ENCODE results near the gene BMP8A. TPM values are rescaled to one million over a fixed set of nuclear protein-coding genes. Genes with fewer than 3 reads are reported as not detected.
A peak's percentile ranks its signal among the peaks of the same experiment; 100 is the strongest.

BMP8A gene
- total RNA-seq, 1 experiment from 2014 or later: 0.11 TPM

- POLR2A ChIA-PET (ENCODE audit: unreplicated experiment): no interaction called here
- Histone ChIP-seq H2AFZ (ENCODE audit: low read length) (no peak overlapping the region), H4K20me1 (ENCODE audit: low read length) (no peaks in the 10 kb centered on the region), H3K9me3 (ENCODE audit: low read length) (no peaks in the 10 kb centered on the region), H3K9me2 (replicated peaks; ENCODE audit: low read length) (no peaks in the 10 kb centered on the region), H3K36me3 (ENCODE audit: low read depth, low read length) (no peaks in the 10 kb centered on the region), H3K4me1 (ENCODE audit: insufficient read depth, low read length) (no peaks in the 10 kb centered on the region), H3K4me2 (ENCODE audit: low read length) (no peak overlapping the region), H3K79me2 (ENCODE audit: low read length) (no peaks in the 10 kb centered on the region), H3K4me3 (ENCODE audit: low read length) (no peak overlapping the region), H3K9ac (ENCODE audit: low read length) (no peak overlapping the region), H3F3A (ENCODE audit: low read length, unreplicated experiment) (no peaks in the 10 kb centered on the region), H3K27ac (ENCODE audit: low read length) (no peak overlapping the region), H3K27me3 (ENCODE audit: low read length) (no peaks in the 10 kb centered on the region)
- TF ChIP-seq EZH2 (IDR thresholded peaks at IDR 0.05; ENCODE audit: low read length, unreplicated experiment): no peak
- TF ChIP-seq EZH2phosphoT487 (IDR thresholded peaks at IDR 0.05; ENCODE audit: borderline replicate concordance, low read length): no peak
- TF ChIP-seq, protein P1, sequence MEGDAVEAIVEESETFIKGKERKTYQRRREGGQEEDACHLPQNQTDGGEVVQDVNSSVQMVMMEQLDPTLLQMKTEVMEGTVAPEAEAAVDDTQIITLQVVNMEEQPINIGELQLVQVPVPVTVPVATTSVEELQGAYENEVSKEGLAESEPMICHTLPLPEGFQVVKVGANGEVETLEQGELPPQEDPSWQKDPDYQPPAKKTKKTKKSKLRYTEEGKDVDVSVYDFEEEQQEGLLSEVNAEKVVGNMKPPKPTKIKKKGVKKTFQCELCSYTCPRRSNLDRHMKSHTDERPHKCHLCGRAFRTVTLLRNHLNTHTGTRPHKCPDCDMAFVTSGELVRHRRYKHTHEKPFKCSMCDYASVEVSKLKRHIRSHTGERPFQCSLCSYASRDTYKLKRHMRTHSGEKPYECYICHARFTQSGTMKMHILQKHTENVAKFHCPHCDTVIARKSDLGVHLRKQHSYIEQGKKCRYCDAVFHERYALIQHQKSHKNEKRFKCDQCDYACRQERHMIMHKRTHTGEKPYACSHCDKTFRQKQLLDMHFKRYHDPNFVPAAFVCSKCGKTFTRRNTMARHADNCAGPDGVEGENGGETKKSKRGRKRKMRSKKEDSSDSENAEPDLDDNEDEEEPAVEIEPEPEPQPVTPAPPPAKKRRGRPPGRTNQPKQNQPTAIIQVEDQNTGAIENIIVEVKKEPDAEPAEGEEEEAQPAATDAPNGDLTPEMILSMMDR (conservative IDR thresholded peaks at IDR 0.05; ENCODE audit: low read depth, low read length): no peak
- ATAC-seq: no peak
- intact Hi-C loops (cut with micrococcal nuclease): loop anchor here (10.0 kb wide), 1 partner anchor 269 kb away; no protein-coding TSS in a partner anchor
- no peak for DNase-seq
- CTCF ChIA-PET: no interaction called here
- no TSS peak for BruUV-seq (replicated peaks)
Observed at GRCh38 chr1:39533442-39533841, 42.0 kb downstream of the BMP8A start.

DNA sequence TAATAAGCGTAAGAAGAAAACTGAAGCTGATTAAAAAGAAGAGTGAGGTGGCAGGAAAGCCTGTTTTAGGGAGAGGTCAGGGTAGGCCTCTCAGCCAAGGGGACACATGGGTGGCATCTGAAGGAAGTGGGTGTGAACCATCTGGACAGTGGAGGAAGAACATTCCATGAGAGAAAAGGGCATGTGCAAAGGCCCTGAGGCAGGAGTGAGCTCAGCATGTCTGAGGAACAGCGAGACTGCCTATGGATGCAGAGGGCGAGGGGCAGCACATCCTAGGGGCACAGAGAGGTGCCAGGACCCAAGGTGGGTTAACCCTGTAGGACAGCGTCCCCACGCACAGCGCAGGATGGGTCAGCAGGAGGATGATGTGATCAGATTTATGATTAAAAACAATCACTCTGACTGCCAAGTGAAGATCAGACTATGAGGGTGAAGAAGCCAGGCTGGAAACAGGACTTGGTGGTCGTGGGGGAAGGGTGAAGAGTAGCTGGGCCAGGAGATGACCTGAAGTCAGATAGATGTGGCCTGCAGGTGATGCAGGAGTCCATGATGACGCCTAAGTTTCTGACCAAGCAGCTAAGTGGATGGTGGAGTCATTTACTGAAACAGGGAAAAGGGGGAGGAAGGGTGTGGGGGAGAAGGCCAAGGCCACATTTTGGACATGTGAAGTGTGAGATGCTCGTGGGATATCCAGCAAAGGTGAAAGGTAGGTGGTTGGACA, 47.3 kb downstream of the BMP8A start:
- no TSS peak for BruUV-seq (replicated peaks)
- Histone ChIP-seq H3K9ac (ENCODE audit: low read length) (no peak overlapping the region), H4K20me1 (ENCODE audit: low read length) (no peaks in the 10 kb centered on the region), H3K27me3 (ENCODE audit: low read length) (no peaks in the 10 kb centered on the region), H3K9me2 (replicated peaks; ENCODE audit: low read length) (no peaks in the 10 kb centered on the region), H3K36me3 (ENCODE audit: low read depth, low read length) (no peaks in the 10 kb centered on the region; the same call in 1 of the 2 replicates), H3K4me2 (ENCODE audit: low read length) (no peak overlapping the region), H2AFZ (ENCODE audit: low read length) (peak overlapping the region; percentile 50), H3K27ac (ENCODE audit: low read length) (no peak overlapping the region), H3F3A (ENCODE audit: low read length, unreplicated experiment) (no peaks in the 10 kb centered on the region), H3K79me2 (ENCODE audit: low read length) (no peaks in the 10 kb centered on the region), H3K9me3 (ENCODE audit: low read length) (no peaks in the 10 kb centered on the region), H3K4me1 (ENCODE audit: insufficient read depth, low read length) (no peaks in the 10 kb centered on the region), H3K4me3 (ENCODE audit: low read length) (no peak overlapping the region)
- CTCF ChIA-PET: interaction anchor here (0.6 to 1.0 kb wide), 6 partner anchors 12 to 440 kb away, joined by 3 to 5 read pairs (median 3); no protein-coding TSS in a partner anchor
- POLR2A ChIA-PET (ENCODE audit: unreplicated experiment): no interaction called here
- TF ChIP-seq EZH2 (IDR thresholded peaks at IDR 0.05; ENCODE audit: low read length, unreplicated experiment) (no peak), EZH2phosphoT487 (IDR thresholded peaks at IDR 0.05; ENCODE audit: borderline replicate concordance, low read length) (no peak)
- TF ChIP-seq, protein P1 (conservative IDR thresholded peaks at IDR 0.05; ENCODE audit: low read depth, low read length): no peak
- DNase-seq: no peak
- ATAC-seq: no peak
- intact Hi-C loops (cut with micrococcal nuclease): loop anchor here (10.0 kb wide), 1 partner anchor 274 kb away; no protein-coding TSS in a partner anchor

- CTCF ChIA-PET: interaction anchor here (0.6 to 1.0 kb wide), 5 partner anchors 13 to 441 kb away, joined by 3 to 5 read pairs (median 3); no protein-coding TSS in a partner anchor
- DNase-seq (peak; percentile 72), ATAC-seq (peak; percentile 99)
- Histone ChIP-seq H3K4me1 (ENCODE audit: insufficient read depth, low read length) (no peaks in the 10 kb centered on the region), H2AFZ (ENCODE audit: low read length) (peak overlapping the region; percentile 50), H3K79me2 (ENCODE audit: low read length) (no peaks in the 10 kb centered on the region), H3K4me2 (ENCODE audit: low read length) (no peak overlapping the region), H3K27me3 (ENCODE audit: low read length) (no peaks in the 10 kb centered on the region), H4K20me1 (ENCODE audit: low read length) (no peaks in the 10 kb centered on the region), H3F3A (ENCODE audit: low read length, unreplicated experiment) (no peaks in the 10 kb centered on the region), H3K27ac (ENCODE audit: low read length) (no peak overlapping the region), H3K9me2 (replicated peaks; ENCODE audit: low read length) (no peaks in the 10 kb centered on the region), H3K36me3 (ENCODE audit: low read depth, low read length) (no peaks in the 10 kb centered on the region; the same call in 1 of the 2 replicates), H3K4me3 (ENCODE audit: low read length) (no peak overlapping the region), H3K9ac (ENCODE audit: low read length) (no peak overlapping the region), H3K9me3 (ENCODE audit: low read length) (no peaks in the 10 kb centered on the region)
- intact Hi-C loops (cut with micrococcal nuclease): loop anchor here (10.0 kb wide), 1 partner anchor 275 kb away; no protein-coding TSS in a partner anchor
- TF ChIP-seq EZH2 (IDR thresholded peaks at IDR 0.05; ENCODE audit: low read length, unreplicated experiment): no peak
- TF ChIP-seq, protein P1 (conservative IDR thresholded peaks at IDR 0.05; ENCODE audit: low read depth, low read length): peak; percentile 94
- BruUV-seq (replicated peaks): no TSS peak
- POLR2A ChIA-PET (ENCODE audit: unreplicated experiment): no interaction called here
Observed at GRCh38 chr1:39539252-39539790, 47.9 kb downstream of the BMP8A start.

Data from PC-3 (cell line).